Fibroblast of villous mesenchyme (primary cell): ENCODE measurements around the gene SYNM. TPM values are rescaled to one million over a fixed set of nuclear protein-coding genes. Genes with fewer than 3 reads are reported as not detected.

ENCODE experiments used
- DNase-seq: peaks from one replicate; pipeline ENCODE4 v3.0.0-alpha.2; 2010; ENCODE audit warnings: low read depth
- H3K4me3 ChIP-seq: 2 replicates; pipeline ENCODE4 v1.5.1; 2011; ENCODE audit warnings: low read depth, mild to moderate bottlenecking, low read length
- total RNA-seq: library from RNA; depleted of rRNA; stranded (reverse); fragments of >200 nt; gene quantifications from 2 replicates; pipeline ENCODE4 v1.2.3, GENCODE V29; 2012
- TF ChIP-seq, protein P1 (sequence below): IDR thresholded peaks from 2 replicates; pipeline ENCODE4 v1.5.1; 2012; ENCODE audit warnings: low read depth, mild to moderate bottlenecking, low read length; ENCODE audit not compliant: insufficient read depth

Gene SYNM
- total RNA-seq, 1 donor, result 5.6 TPM

DNA sequence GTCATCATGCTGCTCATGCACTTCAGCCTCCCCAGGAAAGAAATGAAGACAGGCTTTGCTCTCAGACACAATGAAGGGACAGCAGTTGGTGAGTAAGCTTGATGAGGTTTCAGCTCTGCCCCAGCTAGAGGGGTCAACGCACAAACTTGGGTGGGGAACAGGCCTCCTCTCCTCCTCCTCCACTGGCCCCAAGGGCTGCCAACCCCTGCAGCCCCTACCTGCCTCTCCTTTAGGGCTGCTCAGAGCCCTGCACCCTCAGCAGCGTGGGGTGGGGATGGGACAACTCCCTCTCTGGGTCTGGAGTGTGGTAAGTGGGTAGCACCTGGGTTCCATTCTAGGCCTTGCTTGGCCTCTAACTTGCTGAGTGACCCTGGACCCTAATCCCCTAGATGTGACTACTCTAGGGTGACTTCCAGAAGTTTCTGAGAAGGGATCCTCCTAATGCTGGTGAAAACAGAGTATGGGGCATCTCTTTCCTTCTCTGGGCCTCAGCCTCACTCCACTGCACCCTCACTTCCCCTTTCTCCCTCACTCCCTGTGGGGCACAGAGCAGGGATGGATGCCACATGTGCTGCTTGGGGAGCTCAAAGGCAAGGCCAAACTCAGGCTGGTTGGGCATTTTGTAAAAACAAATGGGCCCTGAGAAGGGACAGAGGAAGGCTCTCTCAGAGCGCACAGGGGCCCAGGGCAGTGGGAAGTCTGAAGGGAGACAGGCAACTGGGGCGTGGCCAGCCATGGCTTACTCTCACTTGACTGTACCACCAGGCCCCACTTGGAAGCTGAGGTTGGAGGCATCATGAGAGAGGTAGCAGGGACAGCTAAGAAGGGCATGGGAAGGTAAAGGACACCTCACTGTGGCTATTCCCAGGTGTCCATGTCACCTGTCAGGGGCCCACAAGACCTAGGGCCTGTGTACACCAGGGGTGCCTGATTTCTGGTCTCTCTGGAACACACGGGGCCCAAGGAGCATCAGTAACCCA lies 64.0 kb downstream of the SYNM start:
- H3K4me3 ChIP-seq, result no peak overlapping the region
- DNase-seq, result no peak
- TF ChIP-seq, protein P1, sequence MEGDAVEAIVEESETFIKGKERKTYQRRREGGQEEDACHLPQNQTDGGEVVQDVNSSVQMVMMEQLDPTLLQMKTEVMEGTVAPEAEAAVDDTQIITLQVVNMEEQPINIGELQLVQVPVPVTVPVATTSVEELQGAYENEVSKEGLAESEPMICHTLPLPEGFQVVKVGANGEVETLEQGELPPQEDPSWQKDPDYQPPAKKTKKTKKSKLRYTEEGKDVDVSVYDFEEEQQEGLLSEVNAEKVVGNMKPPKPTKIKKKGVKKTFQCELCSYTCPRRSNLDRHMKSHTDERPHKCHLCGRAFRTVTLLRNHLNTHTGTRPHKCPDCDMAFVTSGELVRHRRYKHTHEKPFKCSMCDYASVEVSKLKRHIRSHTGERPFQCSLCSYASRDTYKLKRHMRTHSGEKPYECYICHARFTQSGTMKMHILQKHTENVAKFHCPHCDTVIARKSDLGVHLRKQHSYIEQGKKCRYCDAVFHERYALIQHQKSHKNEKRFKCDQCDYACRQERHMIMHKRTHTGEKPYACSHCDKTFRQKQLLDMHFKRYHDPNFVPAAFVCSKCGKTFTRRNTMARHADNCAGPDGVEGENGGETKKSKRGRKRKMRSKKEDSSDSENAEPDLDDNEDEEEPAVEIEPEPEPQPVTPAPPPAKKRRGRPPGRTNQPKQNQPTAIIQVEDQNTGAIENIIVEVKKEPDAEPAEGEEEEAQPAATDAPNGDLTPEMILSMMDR, result no peak

DNA sequence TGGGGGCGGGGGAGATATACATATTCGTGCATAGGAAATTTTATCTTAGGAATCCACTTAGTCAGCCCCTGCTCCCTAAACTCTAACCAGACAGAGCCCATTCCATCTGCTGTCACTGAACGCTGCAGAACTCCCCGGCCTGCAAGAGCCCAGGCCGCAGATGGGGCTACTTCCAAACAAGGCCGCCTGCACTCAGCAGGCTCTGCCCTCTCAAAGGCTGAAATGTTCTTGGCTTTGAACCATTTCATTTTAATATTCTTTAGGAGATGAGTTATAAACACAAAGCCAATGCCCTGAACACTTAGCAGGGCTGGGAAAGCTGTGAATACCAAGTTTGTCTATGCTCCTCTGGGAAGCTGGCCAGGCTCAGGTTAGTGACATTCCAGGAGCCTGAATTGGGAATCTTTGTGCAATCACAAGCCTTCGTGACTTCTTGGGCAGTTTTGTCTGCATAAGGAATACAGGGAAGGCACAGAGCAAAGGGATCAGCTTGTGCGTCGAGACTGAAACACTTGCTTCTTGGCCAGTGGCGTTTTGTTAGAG lies 65.0 kb downstream of the SYNM start:
- TF ChIP-seq, protein P1, result no peak
- H3K4me3 ChIP-seq, result no peak overlapping the region
- DNase-seq, result peak; percentile 91

DNA sequence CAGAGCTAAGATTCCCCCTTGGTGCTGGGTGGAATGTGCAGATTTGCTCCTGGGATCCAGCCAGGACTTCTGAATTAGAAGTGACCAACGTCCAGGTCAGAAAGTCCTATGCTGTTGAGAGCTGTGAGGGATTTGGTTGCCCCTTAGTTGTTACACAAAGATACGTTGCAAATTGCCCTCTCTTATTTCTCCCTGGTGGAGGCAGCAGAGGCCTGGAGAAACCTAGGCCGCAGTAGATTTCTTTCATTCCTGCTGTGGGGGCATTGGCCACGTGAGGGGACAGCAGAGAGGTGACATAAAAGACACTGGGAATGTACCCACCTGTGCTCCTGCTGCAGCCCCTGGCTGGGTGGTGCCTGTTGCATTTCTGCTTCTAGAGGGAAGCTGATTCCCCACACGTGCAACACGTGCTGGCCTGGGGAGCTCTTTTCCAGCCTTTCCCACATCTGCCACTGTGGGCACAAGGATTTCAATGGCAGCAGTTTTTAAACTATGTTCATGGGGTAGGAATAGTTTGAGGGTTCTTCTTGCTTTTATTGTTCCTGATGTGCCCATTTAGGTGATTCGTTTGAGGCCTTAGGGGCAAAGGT lies 65.7 kb downstream of the SYNM start:
- no peak for DNase-seq
- TF ChIP-seq, protein P1, result no peak

DNA sequence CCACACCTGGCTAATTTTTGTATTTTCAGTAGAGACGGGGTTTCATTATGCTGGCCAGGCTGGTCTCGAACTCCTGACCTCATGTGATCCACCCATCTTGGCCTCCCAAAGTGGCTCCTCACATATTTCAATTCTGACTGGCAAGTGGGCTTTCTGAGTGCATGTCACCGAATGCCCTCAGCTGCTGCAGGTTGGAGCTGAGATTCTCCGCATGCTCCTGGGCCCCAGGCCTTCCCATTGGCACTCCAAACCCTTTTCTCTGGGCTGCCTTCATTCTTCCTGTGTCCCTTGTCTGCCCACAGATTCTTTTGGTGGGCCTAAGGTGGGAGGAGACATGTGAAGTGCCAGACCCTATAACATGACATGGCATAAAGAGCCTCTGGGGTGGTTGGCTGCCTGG lies 67.3 kb downstream of the SYNM start:
- TF ChIP-seq, protein P1, result no peak
- no peak overlapping the region for H3K4me3 ChIP-seq
- no peak for DNase-seq

More for the DNA sequence above, 65.7 kb downstream of the SYNM start:
- no peak overlapping the region for H3K4me3 ChIP-seq

DNA sequence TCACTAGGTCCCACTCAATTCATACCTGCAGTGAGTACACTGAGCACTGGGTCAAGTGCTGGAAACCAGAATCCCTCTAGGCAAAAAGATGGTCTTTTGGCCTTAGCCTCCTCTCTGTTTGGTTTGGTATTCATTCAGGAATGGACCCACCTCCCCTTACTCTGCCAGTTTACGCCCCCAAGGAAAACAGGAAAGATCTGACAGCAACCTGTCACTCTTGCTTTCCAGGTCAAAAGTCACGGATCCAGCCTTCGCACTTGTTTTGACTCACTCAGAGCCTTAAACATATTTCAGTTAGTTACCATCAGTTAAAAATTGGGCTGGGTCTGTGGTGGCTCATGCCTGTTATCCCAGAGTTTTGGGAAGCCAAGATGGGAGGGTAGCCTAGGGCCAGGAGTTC lies 68.1 kb downstream of the SYNM start:
- TF ChIP-seq, protein P1, result no peak
- no peak for DNase-seq
- no peak overlapping the region for H3K4me3 ChIP-seq

DNA sequence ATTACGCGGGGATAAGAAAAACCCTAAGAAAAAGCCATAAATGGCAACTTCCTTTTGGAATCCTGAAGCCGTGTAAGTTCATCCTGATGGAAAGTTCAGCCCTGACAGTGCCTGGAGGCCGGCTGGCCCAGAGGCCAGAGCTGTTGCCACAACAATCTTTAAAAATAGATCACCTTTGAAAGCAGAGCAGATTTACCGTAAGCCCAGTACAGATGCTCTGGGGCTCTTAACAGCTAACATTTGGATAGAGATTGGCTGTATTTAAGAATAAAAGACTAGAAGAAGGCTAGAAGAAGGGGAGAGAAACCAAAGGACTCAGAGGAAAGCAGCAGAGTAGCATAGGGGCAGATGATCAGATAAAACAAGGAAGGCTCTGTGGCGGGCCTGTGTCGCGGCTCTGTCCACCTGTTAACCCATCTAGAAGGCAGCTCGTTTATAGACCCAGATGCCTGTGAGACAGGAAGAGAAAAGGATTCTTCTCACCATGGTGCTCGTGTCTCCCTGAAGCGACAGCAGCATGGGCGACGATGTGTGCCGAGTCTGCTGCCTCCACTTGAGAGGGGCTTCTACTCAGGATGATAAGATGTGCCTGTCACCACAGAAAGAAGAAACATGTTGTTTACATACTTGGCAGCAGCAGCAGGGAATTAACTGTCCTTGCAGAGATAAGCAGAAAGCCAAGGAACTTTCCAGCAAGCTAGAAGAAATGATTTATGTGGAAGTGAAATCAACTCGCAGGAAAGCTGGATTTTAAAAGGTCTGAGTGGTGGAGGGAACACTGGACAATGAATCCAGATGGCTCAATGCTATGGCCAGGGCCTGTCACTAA lies 69.9 kb downstream of the SYNM start:
- no peak overlapping the region for H3K4me3 ChIP-seq
- peak; percentile 87 for DNase-seq

More for the DNA sequence above, 69.9 kb downstream of the SYNM start:
- TF ChIP-seq, protein P1, result no peak
